Type B pancreatic cell (in vitro differentiated cells): Measurements from ENCODE around the gene CTDP1. TPM values are rescaled to one million over a fixed set of nuclear protein-coding genes. Genes with fewer than 3 reads are reported as not detected.

Experiments used
- DNase-seq: peaks from one replicate; pipeline ENCODE4 v3.0.0; 2021; ENCODE audit warnings: mixed read lengths; ENCODE audit not compliant: unreplicated experiment; ENCODE audit errors: extremely low spot score
- H3K27ac Mint-ChIP-seq: 2 replicates; pipeline ENCODE4 v1.8.0; 2021; ENCODE audit warnings: mild to moderate bottlenecking, mixed read lengths
- H3K27me3 Mint-ChIP-seq: 2 replicates; pipeline ENCODE4 v1.8.0; 2021; ENCODE audit warnings: mixed read lengths
- H3K36me3 Mint-ChIP-seq: 2 replicates; pipeline ENCODE4 v1.8.0; 2021; ENCODE audit warnings: mixed read lengths
- H3K4me1 Mint-ChIP-seq: one replicate; pipeline ENCODE4 v1.8.0; 2021; ENCODE audit warnings: mixed read lengths; ENCODE audit not compliant: unreplicated experiment
- H3K4me3 Mint-ChIP-seq: 2 replicates; pipeline ENCODE4 v1.8.0; 2021; ENCODE audit warnings: mild to moderate bottlenecking, mixed read lengths
- H3K9me3 Mint-ChIP-seq: 2 replicates; pipeline ENCODE4 v1.8.0; 2021; ENCODE audit warnings: mixed read lengths
- CTCF ChIP-seq: fragments of 200-600 bp; sonication (generic); conservative IDR thresholded peaks from 2 replicates; pipeline ENCODE4 v1.5.0; 2021; ENCODE audit warnings: antibody characterized with exemption, mild to moderate bottlenecking
- total RNA-seq: library from RNA; stranded (reverse); gene quantifications from 2 replicates; pipeline ENCODE4 v1.2.1, GENCODE V29; 2021; ENCODE audit warnings: low replicate concordance

Gene CTDP1
- total RNA-seq, 1 donor from 2014 or later = 21.1 TPM

DNA sequence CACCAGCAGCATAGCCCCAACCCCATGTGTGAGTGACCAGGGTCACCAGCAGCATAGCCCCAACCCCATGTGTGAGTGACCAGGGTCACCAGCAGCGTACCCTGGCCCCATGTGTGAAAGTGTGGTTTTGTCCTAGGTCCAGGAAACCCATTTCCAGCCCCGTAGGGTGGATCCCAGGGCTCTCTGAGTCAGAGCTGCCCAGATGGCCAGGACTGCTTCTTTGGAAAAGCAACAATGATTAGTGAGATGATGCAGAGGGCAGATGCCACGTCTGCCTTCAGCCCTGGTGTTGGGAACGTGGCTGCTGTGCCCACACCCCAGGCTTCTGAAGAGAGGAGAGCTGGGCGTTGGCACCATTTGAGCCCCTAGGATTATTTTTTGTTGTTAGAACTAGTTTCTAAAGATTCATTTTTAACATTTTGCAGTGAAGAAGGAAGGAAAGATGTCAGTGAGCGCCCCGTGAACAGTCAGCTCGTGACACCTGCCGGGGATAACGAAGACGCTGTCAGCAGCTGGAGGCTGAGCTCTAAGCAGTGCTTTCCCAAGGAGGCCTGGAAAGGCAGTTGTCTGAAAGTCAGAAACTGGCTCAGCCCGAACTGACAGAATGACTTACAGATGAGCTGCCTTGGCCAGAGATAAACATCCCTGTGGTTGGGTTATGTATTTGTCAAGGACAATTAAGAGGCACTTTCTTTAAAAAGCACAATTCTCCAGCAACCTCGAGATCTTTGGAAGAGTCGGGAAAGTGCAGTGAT lies 86.1 kb downstream of the CTDP1 start:
- H3K27ac Mint-ChIP-seq = no peak overlapping the region
- H3K27me3 Mint-ChIP-seq = peaks cover 8% of the 10 kb centered on the region
- no peaks in the 10 kb centered on the region for H3K4me1 Mint-ChIP-seq
- H3K4me3 Mint-ChIP-seq = no peak overlapping the region
- no peak for DNase-seq
- no peaks in the 10 kb centered on the region for H3K9me3 Mint-ChIP-seq
- no peak for TF ChIP-seq CTCF
- no peaks in the 10 kb centered on the region for H3K36me3 Mint-ChIP-seq

DNA sequence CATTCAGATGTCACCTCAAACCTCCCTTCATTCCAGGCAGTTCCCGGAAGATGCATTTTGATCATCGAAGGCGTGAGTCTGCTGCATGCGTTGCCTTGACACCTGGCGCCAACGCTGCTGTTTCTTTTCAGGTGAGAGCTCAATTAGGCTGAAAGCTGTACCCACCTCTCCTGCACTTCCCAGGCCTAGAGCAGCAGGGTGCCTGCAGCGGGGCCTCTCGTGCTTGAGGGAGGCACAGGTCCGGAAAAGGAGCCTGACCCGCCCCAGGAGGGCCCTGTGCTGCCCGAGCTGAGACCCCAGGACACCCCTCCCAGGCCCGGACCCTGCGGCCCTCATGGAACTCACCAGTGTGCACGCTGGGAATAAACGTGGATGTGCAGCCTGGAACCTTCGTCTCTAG lies 86.7 kb downstream of the CTDP1 start:
- DNase-seq = no peak
- H3K36me3 Mint-ChIP-seq = no peaks in the 10 kb centered on the region
- no peaks in the 10 kb centered on the region for H3K9me3 Mint-ChIP-seq
- no peak for TF ChIP-seq CTCF
- H3K4me3 Mint-ChIP-seq = no peak overlapping the region
- H3K27ac Mint-ChIP-seq = no peak overlapping the region
- H3K27me3 Mint-ChIP-seq = peaks cover 8% of the 10 kb centered on the region
- no peaks in the 10 kb centered on the region for H3K4me1 Mint-ChIP-seq

GRCh38 chr18:79768745-79769144 lies 89.1 kb downstream of the CTDP1 start:
- H3K36me3 Mint-ChIP-seq = no peaks in the 10 kb centered on the region
- no peak overlapping the region for H3K4me3 Mint-ChIP-seq
- DNase-seq = no peak
- no peak overlapping the region for H3K27ac Mint-ChIP-seq
- no peaks in the 10 kb centered on the region for H3K9me3 Mint-ChIP-seq
- no peak for TF ChIP-seq CTCF
- peaks cover 12% of the 10 kb centered on the region for H3K27me3 Mint-ChIP-seq
- no peaks in the 10 kb centered on the region for H3K4me1 Mint-ChIP-seq

GRCh38 chr18:79769698-79770500 lies 90.3 kb downstream of the CTDP1 start:
- DNase-seq = no peak
- H3K4me1 Mint-ChIP-seq = no peaks in the 10 kb centered on the region
- H3K27ac Mint-ChIP-seq = no peak overlapping the region
- no peaks in the 10 kb centered on the region for H3K9me3 Mint-ChIP-seq
- H3K4me3 Mint-ChIP-seq = no peak overlapping the region
- peaks cover 12% of the 10 kb centered on the region for H3K27me3 Mint-ChIP-seq
- H3K36me3 Mint-ChIP-seq = no peaks in the 10 kb centered on the region
- TF ChIP-seq CTCF = no peak

GRCh38 chr18:79770501-79770815 lies 90.9 kb downstream of the CTDP1 start:
- Mint-ChIP-seq H3K27ac (no peak overlapping the region), H3K9me3 (no peaks in the 10 kb centered on the region)
- DNase-seq = no peak

More at GRCh38 chr18:79770501-79770815, 90.9 kb downstream of the CTDP1 start:
- Mint-ChIP-seq H3K27me3 (peaks cover 15% of the 10 kb centered on the region), H3K36me3 (no peaks in the 10 kb centered on the region), H3K4me1 (no peaks in the 10 kb centered on the region), H3K4me3 (no peak overlapping the region)
- TF ChIP-seq CTCF = no peak
